ENCODE data around the gene GP1BB.

Gene GP1BB

GRCh38 chr22:19739911-19740449 is 16.6 kb downstream of the GP1BB start:
- DNase-seq (ENCODE audit: low read depth in 2 of 2, low spot score in 1 of 2): no peak

- DNase-seq (ENCODE audit: low read depth in 2 of 2, low spot score in 1 of 2): no peak
These were observed 17.2 kb downstream of the GP1BB start for GRCh38 chr22:19740586-19740985.

GRCh38 chr22:19741053-19741452 is 17.7 kb downstream of the GP1BB start:
- DNase-seq (ENCODE audit: low read depth in 2 of 2, low spot score in 1 of 2): no peak

- DNase-seq (ENCODE audit: low read depth in 2 of 2, low spot score in 1 of 2): no peak
These were observed 19.1 kb downstream of the GP1BB start for GRCh38 chr22:19742160-19743066.

GRCh38 chr22:19743081-19743480 is 19.7 kb downstream of the GP1BB start:
- DNase-seq (ENCODE audit: low read depth in 2 of 2, low spot score in 1 of 2): no peak

GRCh38 chr22:19743651-19744050 is 20.3 kb downstream of the GP1BB start:
- no peak for DNase-seq (ENCODE audit: low read depth in 2 of 2, low spot score in 1 of 2)

GRCh38 chr22:19744350-19745006 is 21.1 kb downstream of the GP1BB start:
- DNase-seq (ENCODE audit: low read depth in 2 of 2, low spot score in 1 of 2): no peak

GRCh38 chr22:19745155-19746101 is 22.1 kb downstream of the GP1BB start:
- DNase-seq (ENCODE audit: low read depth in 2 of 2, low spot score in 1 of 2): no peak

GRCh38 chr22:19746726-19747125 is 23.4 kb downstream of the GP1BB start:
- no peak for DNase-seq (ENCODE audit: low read depth in 2 of 2, low spot score in 1 of 2)

GRCh38 chr22:19747551-19747950 is 24.2 kb downstream of the GP1BB start:
- no peak for DNase-seq (ENCODE audit: low read depth in 2 of 2, low spot score in 1 of 2)

- DNase-seq (ENCODE audit: low read depth in 2 of 2, low spot score in 1 of 2): no peak
These were observed 24.8 kb downstream of the GP1BB start for GRCh38 chr22:19748139-19748538.

GRCh38 chr22:19748991-19749664 is 25.8 kb downstream of the GP1BB start:
- DNase-seq (ENCODE audit: low read depth in 2 of 2, low spot score in 1 of 2): no peak

- no peak for DNase-seq (ENCODE audit: low read depth in 2 of 2, low spot score in 1 of 2)
These were observed 26.5 kb downstream of the GP1BB start for GRCh38 chr22:19749876-19750275.

- DNase-seq (ENCODE audit: low read depth in 2 of 2, low spot score in 1 of 2): no peak
These were observed 27.5 kb downstream of the GP1BB start for GRCh38 chr22:19750507-19751490.

- no peak for DNase-seq (ENCODE audit: low read depth in 2 of 2, low spot score in 1 of 2)
These were observed 28.3 kb downstream of the GP1BB start for GRCh38 chr22:19751497-19752245.

- no peak for DNase-seq (ENCODE audit: low read depth in 2 of 2, low spot score in 1 of 2)
These were observed 29.9 kb downstream of the GP1BB start for GRCh38 chr22:19753090-19753842.

- no peak for DNase-seq (ENCODE audit: low read depth in 2 of 2, low spot score in 1 of 2)
These were observed 30.8 kb downstream of the GP1BB start for GRCh38 chr22:19753996-19754700.
